ENCODE data around the gene S100P.

DNA sequence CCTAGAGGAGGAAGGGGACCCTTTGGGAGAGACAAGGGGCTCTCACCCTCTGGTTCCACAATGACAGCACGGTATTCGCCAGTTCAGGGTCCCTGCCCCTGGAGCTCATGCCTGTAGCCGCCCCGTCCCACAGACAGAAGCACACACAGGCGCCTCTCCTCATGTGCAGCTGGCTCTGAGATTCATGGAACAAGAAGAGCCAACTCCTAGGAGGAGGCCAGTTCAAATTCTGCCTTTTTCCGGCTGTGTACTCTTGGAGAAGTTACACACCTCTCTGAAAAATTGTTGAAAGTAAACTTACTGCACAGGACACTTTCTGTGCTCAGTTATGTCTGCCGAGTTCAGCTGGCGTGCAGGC is 37.6 kb downstream of the S100P start:
- TF ChIP-seq, protein P1, sequence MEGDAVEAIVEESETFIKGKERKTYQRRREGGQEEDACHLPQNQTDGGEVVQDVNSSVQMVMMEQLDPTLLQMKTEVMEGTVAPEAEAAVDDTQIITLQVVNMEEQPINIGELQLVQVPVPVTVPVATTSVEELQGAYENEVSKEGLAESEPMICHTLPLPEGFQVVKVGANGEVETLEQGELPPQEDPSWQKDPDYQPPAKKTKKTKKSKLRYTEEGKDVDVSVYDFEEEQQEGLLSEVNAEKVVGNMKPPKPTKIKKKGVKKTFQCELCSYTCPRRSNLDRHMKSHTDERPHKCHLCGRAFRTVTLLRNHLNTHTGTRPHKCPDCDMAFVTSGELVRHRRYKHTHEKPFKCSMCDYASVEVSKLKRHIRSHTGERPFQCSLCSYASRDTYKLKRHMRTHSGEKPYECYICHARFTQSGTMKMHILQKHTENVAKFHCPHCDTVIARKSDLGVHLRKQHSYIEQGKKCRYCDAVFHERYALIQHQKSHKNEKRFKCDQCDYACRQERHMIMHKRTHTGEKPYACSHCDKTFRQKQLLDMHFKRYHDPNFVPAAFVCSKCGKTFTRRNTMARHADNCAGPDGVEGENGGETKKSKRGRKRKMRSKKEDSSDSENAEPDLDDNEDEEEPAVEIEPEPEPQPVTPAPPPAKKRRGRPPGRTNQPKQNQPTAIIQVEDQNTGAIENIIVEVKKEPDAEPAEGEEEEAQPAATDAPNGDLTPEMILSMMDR (IDR thresholded peaks at IDR 0.05 in 4 of 5, conservative IDR thresholded peaks at IDR 0.05 in 1 of 5) = no peak
- no peak for TF ChIP-seq POLR2A (IDR thresholded peaks at IDR 0.05)

Data from gastrocnemius medialis (tissue), 4 donors.